Hypothalamus (tissue), 51 donors: Measurements from ENCODE around the gene KCNK6.

ENCODE experiments used
- DNase-seq, 51 donors: peaks; one replicate each; lab custom pipeline; 2025; lab: John Stamatoyannopoulos, UW

The KCNK6 gene

DNA sequence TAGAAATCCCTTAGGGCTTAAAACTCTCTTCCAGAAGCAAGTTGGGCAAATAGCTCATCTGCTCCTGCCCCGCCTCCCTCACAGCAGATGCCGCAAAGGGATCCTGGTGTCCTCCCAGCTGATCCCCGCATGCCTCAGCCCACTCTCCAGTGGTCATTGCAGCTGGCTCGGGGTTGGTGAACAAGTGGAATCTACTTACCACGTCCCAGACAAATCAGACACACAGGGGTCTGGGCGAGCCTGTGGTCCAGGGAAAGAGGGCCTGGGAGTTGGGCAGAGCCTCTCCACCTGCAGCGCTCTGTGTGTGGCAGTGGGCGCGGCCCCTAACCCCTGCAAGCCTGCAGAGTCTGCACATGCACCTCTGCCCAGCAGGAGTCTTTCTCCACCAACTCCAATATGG is 26.4 kb upstream of the KCNK6 start:
- DNase-seq = no peak

DNA sequence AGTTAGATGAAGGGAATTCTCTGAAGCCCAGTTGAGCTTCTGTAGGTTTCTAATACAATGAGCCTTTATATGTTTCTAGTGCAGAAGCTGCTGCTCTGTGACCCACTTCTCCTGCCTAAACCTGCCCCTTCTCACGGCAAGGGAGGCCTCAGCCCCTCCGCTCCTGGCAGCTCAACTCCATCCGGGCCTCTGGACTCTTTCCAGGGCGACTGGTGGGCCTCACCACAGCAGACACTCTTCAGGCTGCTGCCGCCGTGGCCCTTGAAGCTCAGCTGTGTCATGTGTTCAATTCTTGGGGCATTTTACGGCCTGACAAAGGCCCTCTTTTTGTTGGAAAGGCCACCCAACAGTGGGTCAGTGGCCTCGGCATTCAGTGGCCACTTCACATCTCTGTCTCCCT is 25.6 kb upstream of the KCNK6 start:
- peak in 13 of 51 donors; percentile 10 to 71 (median 28) for DNase-seq

DNA sequence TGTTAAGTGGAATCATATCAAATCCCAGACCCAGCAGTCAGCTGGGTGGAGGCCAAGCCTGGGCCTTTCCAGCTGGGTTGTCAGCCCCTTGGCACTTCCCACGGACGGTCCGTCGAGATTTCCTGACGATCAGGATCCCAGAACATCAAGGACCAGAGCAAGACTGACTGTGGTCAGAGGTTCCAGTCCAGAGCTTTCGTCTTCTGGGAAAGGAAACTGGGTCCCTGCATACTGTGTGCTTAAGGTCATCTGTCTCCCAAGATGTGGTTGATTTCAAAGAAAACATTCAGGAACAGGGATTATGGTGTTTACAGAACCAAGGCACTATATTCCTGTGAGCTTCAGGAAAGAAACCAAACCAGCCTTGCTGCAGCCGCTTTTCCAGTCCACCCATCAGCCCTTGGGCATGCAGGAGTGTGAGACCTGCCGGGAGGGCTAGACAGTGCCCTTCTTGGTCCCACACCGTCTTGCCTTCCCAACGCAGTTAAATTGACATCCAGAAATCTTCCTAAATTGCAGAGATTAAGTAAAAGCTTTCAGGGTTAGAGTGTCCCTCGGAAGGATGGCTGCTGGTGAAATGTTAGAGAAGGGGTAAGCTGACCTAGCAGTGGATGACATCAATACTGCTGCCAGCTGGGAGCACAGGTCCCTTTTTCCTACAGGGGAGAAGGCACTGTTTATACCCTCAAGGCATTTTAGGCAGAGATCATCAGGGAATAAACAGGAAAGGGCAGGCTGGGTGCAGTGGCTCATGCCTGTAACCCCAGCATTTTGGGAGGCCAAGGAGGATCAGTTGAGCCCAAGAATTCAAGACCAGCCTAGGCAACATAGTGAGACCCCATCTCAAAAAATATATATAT is 20.6 kb upstream of the KCNK6 start:
- DNase-seq = no peak

DNA sequence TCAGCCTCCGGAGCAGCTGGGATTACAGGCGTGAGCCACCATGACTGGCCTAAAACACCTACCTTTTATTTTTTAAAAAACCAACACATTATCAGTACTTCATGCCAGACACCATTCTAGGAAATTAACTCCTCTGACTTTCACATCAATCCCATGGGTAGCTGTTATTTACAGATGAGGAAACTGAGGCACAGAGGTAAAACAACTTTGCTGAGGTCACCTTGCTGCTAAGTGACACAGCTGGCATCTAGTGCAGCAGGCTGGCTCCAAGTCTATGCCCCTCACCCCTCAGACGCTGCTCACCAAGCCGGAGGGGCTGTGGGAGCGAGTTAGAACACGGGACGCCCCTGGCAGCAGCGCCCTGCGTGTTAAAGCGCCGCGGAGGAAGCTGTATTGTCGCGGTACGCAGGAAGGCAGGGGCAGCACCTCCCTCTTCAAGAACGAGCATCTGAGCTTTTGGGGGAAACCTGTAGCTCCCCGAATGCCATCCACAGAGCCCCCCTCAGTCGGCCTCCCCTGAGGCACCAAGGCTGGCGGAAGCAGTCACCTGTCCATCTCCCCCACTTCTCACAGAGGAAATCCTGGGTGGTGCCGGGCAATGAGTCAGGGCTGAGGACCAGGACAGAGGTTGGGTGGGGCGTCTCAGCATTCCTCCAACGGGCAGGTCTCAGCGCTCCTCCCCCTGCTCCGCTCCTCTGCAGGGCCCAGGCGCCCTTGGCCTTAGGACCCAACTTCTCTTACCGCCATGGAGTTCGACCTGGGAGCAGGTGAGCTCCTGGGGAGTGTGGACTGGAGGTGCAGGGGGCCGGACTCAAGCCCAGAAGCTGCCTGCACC is 15.9 kb upstream of the KCNK6 start, which contains the start of gene C19orf33:
C19orf33 (plus strand) TSS at position 735 of the 835 bp plus-strand sequence; CDS start at position 746, 11 bp downstream.
- no peak for DNase-seq

DNA sequence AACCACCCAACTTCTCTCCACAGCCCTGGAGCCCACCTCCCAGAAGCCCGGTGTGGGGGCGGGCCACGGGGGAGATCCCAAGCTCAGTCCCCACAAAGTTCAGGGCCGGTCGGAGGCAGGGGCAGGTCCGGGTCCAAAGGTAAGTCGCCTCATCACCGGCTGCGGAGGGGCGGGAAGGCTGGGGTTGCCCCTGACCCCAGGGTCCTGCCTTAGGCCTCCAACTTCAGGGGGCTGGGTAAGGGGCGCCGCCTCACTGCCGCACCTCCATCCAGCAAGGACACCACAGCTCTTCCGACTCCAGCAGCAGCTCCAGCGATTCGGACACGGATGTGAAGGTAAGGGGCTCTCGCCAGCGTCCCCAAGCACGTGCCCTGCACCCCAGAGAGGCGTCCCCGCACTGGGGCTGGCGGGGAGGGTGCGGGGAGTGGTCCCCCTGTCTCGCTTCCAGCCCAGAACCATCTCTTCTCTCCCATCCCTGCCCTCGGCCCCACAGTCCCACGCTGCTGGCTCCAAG is 15.2 kb upstream of the KCNK6 start:
- no peak for DNase-seq

DNA sequence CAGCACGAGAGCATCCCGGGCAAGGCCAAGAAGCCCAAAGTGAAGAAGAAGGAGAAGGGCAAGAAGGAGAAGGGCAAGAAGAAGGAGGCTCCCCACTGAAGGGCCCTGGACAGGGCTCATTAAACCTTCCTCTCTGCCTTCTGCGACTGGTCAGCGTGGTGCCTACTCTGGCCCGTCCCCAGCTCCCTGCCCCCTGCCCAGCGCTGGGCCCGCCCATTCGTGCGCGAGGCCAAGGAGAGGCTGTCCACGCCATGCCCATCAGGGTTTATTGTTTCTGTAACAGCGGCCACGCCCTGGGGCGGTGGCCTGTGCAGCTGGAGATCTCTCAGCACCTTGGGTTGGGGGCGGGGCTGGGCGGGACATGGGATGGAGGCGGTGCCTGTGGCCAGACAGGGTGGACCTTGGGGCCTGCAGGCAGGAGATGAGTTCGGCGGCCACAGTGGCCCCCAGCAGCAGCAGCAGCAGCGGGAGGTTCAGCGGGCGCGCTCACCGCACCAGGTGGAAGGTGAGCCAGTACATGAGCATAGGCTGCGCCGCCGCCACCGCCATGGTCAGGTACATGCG is 14.7 kb upstream of the KCNK6 start:
- no peak for DNase-seq

DNA sequence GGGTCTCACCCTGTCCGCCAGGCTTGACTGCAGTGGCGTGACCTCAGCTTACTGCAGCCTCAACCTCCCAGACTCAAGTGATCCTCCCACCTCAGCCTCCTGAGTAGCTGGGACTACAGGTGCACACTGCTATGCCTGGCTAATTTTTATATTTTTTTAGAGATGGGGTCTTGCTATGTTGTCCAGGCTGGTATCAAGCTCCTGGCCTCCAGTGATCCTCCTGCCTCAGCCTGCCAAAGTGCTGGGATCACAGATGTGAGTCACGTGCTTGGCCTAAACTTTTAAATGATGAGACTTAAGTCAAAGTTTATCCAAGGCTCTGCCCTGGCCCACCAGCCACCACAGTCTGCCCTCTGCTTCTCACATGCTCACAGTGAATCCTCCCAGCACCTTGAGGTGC is 13.4 kb upstream of the KCNK6 start:
- DNase-seq = no peak

DNA sequence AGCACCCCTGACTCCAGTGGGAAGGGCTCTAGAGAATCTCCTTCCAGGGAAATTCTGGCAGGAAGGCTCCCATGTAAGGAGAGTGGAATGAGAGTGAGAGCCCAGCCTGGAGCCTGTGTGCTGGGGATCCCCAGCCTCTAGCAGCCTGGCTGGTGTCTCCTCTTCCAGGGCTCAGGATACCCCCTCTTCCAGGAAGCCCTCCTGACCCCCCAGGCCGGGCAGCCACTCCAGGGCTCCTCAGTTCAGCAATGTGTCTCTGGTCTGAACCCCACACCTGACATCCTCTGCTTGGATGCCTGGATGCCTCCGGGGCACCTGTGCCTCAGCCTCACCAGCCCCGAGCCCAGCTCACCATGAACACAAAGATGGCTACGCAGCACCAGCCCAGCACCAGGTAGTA is 12.6 kb upstream of the KCNK6 start:
- no peak for DNase-seq

DNA sequence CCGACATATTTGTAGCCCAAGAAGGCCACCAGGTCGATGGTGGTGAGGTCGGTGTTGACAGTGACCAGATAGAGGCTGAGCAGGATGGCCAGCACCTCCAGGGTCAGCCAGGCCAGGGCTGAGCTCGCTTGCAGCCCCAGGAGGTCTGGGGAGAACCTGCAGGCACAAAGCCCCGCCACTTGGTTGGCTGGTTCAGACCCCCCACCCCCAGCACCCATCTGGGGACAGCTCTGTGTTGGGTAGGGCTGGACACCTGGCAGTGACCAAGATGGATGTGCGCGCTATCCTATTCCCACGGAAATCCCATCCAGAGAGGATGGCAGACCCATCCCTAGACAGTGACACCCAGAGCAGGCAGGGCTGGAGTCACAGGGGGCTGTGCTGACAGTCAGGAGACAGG is 12.0 kb upstream of the KCNK6 start:
- no peak for DNase-seq

DNA sequence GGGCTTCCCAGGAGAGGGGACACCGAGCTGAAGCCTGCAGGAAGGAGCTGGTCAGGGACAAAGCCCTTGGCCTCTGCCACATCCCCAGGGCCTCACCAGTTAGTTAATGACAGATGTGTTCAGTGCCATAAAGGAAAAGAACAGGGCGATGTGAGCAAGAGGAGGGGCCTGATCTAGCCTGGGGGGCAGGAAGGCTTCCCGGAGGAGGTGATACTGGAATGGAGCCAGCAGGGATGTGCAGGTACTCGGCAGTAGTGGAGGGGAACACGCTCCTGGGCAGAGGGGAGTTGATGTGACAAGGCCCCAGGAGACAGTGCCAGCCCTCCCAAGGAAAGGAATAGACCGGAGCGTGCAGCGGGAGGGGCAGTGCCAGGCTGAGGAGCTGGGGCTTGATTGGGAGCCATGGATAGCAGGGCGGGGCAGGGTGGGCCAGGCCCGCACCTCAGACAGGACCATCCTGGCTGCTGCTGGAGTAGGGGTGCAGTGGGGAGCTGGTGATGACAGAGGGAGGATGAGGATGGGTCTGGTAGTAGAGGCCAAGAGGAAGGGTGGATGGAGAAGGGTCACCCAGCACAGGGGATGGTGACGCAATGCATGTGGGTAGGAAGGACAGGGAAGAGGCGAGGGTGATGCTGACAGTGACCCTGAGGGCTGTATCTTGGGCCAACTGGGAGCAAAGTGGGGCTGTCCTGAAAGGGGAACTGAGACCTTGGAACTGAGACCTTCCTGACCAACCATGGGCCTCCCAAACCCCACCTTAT is 11.5 kb upstream of the KCNK6 start:
- no peak for DNase-seq

DNA sequence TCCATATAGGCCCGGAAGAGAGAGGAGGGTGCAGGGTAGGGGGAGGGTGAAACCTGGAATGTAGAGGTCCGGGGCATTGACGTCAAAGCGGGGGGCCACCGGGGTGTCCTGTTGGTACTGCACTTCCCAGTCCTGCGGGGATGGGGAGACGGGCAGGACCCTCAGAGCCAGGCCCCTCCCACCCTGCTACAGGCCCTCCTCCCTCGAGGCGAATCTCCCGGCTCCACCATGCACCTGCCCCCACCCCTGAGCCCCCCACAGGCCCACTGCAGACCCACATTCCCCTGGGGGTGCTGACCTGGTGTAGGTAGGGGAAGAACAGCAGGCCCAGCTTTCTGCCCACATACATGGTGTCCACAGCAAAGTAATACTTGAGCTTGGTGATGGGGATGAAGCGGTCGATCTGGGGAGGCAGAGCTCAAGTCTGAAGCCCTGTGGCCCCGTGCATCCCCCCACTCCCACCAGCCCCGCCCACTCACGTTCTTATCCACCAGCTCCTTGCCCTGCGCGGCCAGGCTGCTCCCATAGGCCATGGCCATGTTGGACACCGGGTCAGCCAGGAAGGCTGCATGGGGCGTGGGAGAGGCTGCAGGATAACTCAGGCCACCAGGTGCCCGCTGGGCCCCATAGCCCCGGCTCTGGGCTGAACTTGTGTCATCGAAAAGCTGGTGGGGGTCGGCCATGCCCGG is 10.6 kb upstream of the KCNK6 start:
- DNase-seq = no peak

DNA sequence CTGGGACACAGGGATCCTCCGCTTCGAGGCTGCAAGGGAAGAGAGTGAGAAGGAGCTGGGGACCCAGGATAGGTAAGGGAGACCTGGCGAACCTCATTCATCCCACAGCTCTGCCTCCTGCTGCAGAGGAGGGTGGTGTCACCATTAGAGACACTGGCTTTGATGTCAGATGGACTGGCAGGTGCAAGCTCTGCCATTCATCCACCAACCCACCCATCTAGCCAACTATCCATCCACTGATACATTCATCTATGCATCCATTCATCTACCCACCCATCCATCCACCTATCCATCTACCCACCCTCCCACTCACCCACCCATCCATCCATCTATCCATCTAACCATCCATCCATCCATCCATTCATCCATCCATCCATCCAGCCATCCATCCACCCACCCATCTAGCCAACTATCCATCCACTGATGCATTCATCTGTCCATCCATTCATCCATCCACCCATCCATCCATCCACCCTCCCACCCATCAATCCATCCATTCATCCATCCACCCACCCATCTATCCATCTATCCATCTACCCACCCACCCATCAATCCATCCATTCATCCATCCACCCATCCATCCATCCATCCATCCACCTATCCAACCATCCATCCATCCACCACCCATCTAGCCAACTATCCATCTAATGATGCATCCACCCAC is 9.9 kb upstream of the KCNK6 start:
- DNase-seq = no peak

DNA sequence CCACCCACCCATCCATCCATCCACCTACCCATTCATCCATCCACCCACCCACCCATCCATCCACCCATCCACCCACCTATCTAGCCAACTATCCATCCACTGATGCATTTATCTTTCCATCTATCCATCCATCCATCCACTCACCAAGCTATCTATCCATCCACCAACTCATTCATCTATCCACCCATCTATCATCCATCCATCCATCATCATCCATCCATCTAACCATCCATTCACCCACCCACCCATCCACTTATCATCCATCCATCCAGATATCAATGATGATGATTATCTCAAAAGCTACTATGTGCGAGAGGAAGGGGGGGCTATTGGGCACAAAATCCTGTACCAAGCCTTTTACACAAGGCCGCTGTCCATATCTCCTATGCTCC is 9.4 kb upstream of the KCNK6 start:
- no peak for DNase-seq

DNA sequence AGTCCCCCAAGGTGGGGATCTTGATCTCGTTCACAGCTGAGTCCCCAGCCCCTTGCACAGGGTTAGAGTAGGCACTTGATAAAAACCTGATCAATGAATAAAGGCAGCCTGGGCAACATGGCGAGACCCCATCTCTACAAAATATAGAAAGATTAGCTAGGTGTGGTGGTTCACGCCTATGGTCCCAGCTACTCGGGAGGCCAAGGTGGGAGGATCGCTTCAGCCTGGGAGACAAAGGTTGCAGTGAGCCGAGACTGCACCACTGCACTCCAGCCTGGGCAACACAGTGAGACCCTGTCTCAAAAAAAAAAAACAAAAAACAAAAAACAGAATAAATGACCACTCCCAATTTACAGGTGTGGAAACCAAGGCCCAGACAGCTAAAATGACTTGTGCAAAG is 8.7 kb upstream of the KCNK6 start:
- no peak for DNase-seq

DNA sequence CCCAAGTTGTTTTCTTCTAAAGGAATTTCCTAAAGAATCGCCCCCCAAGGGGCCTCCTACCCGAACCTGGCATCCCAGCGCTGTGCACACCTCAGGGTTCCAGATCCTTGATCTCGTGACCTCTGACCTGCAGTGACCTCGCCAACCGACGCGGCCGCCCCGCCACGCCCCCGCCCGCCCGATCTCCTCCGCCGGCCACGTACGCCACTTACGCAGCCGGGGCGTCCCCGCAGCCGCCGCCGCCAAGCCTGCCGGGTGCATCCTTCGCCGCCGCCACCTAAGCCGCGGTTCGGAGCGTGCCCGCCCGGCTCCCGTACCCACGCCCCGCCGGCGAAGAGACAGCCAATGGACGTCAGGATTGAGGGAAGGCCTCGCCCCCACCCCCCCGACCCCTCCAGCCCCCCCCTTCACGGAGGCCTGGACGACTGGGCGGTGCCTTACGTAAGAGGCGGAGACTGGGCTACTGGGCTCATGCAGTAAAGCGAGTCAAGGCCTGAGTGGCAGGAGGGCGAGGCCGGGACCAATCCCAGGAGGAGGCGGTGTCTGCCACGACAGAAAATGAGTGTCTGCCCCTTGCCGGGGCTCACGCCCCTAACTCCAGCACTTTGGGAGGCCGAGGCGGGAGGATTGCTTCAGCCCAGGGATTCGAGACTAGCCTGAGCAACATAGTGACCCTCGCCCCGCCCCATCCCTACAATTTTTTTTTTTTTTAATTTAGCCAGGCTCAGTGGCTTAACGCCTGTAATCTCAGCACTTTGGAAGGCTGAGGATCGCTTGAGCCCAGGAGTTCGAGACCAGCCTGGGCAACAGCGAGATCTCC is 3.8 kb upstream of the KCNK6 start, which contains the start of gene YIF1B:
YIF1B (minus strand) TSS at position 291 of the 820 bp plus-strand sequence; CDS start at position 261, 30 bp downstream.
- peak; percentile 71 to 99 (median 94) for DNase-seq

DNA sequence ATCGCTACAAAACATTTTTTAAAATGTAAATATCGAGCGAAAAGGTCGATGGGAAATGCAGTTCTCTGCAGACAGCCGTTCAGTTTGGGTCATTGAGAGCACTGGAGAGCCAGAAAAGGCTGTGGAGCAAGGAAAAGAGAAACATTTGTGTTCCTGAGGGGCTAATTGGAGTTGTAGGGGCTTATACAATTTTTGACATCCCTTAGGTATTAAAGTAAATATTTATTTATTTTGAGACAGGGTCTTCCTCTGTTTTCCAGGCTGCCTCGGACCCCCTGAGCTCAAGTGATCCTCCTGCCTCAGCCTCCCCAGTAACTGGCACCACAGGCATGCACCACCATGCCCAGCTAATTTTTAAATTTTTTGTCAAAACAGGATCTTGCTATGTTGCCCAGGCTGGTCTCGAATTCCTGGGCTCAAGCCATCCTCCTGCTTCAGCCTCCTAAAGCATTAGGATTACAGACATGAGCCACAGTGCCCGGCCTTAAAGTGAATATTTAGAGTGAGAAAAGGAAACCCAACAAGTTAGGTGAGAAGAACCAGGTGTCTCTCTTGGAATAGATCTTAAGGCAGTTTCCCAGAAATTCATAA is 3.1 kb upstream of the KCNK6 start:
- no peak for DNase-seq

DNA sequence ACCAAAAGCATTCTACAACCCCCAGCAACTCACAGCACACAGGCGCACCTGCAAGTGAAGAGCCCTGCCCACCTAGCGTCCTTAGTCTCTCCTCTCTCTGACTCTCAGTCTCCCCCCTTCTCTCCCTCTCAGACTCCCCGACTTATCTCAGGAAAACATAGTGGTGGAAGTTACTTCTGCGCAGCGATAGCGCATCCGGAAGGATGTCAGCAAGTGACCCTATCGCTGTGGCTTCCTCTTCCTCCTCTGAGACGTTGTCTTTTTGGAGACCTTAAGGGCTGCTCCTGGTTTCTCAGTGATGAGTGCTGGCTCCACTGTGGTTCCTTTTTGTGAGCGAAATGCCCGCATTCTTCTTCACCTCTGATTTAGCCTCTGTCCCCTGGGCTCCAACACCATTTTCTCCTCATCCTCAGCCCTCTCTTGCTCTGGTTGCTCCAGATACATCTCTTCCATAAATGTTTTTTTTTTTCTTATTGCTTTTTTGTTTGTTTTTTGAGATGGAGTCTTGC is 2.5 kb upstream of the KCNK6 start:
- DNase-seq = peak in 2 of 51 donors; percentile 11 to 12

DNA sequence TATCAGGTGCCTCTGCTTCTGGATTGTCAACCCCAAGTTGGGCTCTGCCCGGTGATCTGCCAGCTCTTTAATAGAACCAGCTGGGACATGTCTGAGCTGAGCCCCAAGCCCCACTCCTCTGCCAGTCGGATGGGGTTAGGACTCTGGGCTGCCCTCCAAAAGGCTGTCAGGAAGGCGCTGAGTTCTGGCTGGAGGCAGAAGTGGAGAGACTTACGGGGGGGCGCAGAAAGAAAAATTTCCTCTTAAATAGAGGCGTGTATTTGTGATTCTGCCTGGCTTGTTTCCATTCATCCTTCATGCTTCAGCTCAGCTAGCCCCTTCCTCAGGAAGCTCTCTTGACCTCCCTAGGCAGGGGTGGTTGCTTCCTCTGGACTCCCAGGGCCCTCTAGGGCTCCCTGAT is 985 bp upstream of the KCNK6 start:
- peak in 1 of 51 donors; percentile 7 for DNase-seq
